TTC549 (cell line): ENCODE results near the gene OXSR1.
"Not testable (repeated sequence)": the region's sequence is repeated elsewhere in the genome, so short reads cannot be mapped to it uniquely, and the experiment has no call there.

Source experiments
- FAIRE-seq: peaks from 2 replicates; lab custom pipeline; 2012; peaks lifted over from hg19 to GRCh38; lab: Jason Lieb, UNC

OXSR1 gene

DNA sequence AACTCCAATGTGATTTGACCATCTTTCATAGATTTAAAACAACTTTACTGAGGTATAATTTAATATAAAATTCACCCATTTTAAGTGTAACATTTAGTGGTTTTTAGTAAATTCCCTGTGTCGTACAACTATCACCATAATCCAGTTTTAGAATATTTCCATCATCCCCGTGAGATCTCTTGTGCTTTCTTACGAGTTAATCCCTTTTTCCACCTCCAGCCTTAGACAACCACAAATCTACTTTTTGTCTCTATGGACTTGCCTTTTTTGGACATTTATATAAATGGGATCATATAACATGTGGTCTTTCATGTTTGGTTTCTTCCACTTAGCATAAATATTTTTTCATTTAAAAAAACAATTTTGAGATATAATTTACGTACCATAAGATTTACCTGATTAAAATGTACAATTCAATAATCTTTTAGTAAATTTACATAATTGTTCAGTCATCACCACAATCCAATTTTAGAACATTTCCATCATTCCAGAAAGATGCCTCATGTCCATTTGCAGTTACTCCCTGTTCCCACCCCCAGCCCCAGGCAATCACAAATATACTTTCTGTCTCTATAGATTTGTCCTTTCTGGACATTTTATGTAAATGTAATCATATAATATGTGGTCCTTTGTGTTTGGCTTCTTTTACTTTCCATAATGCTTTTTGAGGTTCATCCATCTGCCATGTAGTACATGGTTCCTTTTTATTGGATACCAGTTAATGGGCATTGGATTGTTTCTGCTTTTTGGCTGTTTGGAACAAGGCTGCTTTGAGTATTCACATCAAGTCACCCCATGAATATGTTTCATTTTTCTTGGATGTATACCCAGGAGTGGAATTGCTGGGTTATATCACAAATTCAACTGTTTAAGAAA is 3.1 kb downstream of the OXSR1 start:
- FAIRE-seq: no peak

DNA sequence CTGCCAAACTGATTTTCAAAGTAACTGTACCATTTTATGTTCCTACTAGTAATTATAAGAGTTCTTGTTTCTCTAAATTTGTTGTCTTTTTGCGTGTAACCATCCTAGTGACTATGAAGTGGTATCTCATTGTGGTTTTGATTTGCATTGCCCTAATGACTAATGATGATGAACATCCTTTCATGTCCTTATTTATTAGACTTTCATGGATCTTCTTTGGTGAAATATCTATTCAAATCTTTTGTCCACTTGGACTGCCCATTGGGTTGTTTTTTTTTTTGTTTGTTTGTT is 3.6 kb downstream of the OXSR1 start:
- no peak for FAIRE-seq

DNA sequence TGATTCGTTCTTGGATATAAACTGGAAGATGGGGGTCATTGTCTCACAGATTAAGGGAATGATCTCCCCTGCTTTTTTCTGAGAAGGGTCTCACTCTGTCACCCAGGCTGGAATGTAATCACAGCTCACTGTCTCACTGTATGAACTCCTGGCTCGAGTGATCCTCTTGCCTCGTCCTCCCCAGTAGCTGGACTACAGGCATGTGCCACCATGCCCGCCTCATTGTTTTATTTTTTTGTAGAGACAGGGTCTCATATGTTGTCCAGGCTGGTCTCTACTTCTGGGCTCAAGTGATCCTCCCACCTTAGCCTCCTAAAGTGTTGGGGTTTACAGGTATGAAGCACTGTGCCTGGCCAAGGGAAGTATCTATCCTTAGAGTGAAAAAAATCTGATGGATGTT is 5.4 kb downstream of the OXSR1 start:
- no peak for FAIRE-seq

DNA sequence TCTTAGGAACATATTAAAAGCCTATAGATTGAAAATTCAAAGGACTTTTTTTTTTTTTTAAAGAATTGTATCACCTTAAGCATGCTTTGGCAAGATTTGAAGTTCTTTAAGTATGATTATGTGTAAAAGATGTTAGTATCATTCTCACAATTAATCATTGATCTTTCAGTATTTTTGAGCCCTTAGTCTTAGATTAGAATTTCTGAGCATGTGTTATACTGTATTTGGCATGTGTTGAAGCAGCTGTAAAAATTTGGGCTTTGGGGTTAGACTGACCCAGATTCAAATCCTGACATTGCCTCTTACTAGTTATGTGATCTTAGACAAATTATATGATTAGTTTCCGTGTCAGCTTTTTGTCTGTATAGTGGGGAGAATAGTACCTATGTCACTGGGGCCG is 6.3 kb downstream of the OXSR1 start:
- FAIRE-seq: no peak

DNA sequence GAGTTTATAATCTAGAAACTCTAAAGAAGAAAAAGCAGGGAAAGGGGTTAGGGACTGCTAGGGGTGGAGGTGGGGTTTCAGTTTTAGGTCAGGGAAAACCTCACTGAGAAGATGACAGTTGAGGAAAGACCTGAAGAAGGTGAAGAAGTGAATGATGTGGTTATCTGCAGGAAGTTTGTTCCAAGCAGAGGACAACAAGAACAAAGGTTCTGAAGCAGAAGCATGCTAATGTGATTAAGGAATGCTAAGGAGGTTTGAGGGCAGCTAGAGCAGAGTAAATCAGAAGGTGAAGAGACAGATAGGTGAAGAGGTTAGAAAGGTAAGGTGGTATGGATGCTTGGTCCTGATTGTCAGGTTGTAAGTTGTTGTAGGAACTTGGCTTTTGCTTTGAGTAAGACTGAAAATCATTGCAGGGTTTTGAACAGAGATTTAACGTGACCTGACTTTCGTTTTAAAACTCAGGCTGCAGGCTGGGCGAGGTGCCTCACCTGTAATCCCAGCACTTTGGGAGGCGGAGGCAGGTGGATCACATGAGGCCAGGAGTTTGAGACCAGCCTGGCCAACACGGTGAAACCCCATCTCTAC is 8.6 kb downstream of the OXSR1 start:
- FAIRE-seq: no peak

DNA sequence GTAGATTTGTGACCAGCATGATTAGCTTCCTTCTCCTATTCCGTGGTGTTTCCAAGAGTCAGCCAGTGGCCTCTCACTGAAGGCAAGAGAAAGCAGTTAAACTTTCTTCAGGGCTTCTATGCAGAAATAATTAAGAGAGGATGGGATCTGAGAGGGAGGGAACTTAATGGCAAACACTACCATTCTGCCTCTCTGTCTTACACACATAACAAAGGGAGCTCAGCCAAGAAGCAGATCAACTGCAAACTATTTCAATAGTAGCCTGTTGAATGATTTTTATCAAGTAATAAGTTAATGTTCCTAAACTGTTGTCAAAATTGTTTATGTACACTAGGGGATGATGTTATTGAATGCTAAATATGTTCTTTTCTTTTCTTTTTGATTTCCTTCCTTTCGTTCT is 11.8 kb downstream of the OXSR1 start:
- no peak for FAIRE-seq

DNA sequence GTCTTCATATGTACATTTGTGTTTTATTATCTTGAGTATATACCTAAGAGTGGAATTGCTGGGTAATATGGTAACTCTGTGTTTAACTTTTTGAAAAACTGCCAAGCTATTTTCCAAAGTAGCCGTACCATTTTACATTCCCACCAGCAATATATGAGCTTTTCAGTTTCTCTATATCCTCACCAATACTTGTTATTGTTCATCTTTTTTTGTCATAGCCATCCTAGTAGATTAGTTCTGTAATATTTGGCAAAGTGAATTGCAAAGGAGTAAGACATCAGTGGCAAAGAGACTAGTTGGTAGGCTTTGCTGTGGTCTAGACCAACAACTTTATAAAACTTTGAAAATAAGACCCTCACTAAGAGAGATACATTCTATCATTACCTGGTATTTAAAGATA is 21.4 kb downstream of the OXSR1 start:
- FAIRE-seq: no peak

DNA sequence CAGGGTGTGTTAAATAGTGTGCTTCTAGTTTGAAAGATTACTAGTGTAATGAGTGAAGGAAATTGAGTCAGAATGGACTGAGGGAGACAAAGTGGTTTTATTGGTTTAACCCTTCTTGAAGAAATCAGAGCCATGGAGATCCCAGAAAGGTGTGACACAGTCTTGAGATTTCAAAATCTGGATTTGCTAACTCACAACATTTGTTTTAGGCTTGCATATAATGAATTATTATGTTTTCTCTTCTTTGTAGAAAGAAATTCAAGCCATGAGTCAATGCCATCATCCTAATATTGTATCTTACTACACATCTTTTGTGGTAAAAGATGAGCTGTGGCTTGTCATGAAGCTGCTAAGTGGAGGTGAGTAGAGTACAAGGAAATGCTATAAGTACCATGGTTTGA is 25.1 kb downstream of the OXSR1 start:
- FAIRE-seq: no peak

DNA sequence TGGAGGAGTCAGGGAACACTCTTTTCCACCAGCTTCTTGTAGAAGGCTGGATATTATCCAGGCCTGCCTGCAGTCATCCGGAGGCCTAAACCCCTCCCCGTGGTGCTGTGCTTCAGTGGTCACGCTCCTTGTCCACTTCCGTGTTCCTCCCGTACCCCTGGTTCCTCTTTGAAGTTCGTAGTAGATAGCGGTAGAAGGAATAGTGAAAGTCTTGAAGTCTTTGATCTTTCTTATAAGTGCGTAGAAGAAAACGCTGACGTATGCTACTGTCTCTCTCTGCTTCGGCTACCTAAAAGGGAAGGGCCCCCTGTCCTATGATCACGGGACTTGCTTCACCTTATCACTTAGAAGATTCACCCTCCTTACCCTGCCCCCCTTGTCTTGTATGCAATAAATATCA is 37.6 kb downstream of the OXSR1 start:
- not testable (repeated sequence) for FAIRE-seq

DNA sequence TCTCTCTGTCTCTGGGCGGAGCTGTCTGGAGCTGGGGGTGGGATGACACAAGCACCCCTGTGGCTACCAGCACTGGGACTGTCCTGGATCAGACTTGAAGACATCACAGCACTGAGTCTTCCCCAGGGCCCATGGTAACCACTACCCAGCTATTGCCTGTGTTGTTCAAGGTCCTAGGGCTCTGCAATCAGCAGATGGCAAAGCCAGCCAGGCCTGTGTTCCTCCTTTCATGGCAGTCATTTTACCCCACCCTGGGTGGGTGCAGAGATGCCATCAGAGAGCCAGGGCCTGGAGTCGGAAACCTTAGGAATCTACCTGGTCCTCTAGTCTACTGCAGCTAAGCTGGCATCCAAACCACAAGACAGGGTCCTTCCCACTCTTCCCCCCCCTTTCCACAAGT is 38.4 kb downstream of the OXSR1 start:
- FAIRE-seq: no peak

DNA sequence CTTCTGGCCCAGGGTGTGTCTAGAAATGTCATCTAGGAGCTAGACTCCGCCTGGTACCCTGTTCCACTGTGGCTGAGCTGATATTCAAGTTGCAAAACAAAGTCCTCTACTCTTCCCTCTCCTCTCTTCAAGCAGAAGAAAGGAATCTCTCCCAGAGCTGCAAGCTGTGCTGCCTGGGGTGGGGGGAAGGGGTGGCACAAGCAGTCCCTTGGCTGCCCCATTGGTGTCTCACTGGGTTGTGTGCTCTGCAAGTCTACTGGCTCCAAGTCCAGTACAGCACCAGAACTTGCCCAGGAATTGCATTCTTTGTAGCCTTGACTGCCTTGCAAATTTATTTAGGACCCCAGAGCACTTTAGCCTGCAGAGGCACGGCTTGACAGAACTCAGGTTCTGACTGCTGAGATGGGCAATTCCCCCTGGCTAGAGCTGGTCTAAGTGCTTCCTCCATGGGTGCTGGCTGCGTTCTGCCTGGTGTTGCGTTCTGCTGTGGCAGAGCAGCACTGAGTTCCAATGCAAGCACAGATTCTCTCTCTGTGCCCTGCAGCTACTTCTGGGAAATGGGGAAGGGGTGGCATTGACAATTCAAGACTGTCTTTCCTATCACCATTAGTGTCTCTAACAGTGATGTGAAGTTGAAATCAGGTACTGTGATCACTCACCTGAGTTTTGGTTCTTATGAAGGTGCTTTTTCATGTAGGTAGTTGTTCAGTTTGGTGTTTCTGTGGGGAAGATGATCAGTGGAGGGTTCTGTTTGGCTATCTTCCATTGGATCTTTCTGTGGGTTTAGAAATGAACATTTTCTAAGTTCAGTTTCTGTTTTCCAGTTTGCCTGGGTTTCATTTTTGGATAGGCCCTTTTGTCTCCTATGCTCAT is 39.5 kb downstream of the OXSR1 start:
- FAIRE-seq: no peak

DNA sequence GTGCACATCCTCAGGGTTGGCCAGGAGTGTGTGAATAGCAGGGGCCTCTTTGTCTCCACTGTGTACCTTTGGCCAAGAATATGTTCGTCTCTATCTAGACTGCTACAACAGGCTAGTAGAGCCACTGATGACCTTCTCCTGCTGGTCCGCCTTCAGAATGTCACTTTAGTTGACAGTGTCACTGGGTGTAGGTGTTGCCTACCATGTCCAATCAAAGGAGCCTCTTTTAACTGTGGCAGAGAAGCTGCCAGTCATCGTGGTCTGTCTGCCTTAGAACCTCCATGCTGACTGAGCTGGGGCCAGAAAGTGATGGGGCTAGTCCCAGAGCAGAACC is 40.1 kb downstream of the OXSR1 start:
- no peak for FAIRE-seq

DNA sequence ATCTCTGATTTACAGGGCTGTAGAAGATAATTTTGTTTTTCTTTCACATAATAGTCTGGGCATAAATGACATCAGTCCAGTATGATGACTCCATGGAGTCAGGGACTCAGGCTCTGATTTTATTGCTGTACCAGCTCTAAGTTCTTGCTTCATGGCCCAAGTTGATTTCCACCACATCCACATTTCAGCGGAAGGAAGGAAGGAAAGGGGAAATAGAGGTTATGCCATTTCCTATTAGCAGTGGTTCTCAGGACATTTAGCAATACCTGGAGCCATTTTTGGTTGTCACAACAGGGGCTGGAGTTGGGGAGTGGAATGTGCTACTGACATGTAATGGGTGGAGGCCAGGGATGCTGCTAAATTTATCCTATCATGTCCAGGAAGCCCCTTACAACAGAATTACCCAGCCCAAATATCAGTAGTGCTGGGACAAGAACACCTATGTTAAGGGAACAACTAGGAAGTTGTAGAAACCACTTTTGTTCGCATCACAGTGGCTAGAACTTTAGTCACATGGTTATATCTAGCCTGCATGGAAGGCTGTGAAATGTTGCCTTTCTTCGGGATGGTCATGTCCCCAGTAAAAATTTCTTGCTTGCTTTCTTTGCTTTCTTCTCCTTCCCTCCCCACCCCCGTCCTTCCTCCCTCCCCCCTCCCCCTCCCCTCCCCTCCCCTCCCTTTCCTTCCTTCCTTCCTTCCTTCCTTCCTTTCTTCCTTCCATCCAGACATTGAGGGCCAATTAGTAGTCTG is 42.1 kb downstream of the OXSR1 start:
- no peak for FAIRE-seq

DNA sequence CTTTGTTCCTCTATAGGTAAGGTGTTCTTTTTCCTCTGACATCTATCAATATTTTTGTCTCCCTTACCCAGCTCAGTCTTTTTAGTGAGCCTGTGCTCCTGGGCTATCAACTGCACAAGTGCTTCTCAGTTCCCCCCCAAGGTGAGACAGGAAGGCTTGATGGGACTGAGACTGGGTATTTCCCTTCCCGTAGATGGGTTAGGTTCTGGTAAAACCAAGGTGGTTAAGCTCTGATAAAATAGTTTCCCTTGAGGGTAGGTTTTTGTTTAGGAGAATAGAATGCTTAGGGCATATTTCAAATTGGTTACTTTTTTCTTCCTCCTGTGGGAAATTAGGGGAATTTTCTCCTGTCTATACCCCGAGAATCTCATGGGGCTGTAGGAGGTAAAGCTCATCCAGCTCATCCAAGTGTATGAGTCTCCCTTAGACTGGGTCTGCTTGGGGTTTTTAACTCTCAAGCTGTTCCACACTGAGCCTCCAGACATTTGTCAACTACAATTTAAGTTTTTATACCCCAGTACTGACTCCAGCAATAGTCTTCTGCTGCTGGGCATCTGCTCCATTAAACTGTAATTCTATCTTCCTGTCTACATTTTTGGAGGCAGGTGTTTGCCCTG is 44.9 kb downstream of the OXSR1 start:
- no peak for FAIRE-seq

DNA sequence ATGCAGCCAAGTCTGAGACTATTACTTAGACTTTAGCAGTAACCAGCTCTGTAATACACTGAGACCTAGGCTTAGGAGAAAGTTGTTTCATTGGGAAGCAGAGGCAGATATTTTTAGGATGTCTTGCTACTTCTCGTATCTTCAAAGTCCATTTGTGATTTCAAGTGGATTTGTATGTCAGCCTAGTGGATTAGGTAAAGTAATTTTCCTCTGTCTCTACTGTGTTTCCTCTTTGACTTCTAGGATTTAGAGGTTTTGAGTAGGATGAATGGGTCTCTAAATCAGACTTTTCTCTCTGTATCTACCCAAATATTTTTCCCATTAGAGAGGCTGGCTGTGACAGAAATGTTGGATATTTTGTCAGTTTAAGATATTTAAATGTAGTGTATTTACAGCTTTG is 46.8 kb downstream of the OXSR1 start:
- FAIRE-seq: no peak

DNA sequence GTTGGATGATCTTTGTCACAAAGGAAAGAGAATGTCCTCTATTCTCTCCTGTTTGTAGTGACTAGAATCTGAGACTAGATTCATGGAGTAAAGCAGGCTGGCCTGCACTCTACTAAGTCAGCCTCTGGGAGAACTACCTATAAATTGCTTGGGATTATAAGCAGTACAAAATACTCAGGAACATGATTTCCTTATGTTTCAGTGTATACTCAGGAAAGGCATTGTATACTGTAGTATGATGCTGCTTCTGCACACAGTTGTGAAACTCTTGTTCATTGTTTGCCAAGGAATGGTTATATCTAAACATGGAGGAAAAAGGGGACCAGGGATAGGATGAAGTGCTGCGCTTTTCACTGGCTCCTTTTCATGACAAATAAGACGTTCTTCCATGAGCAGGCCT is 49.2 kb downstream of the OXSR1 start:
- FAIRE-seq: no peak

DNA sequence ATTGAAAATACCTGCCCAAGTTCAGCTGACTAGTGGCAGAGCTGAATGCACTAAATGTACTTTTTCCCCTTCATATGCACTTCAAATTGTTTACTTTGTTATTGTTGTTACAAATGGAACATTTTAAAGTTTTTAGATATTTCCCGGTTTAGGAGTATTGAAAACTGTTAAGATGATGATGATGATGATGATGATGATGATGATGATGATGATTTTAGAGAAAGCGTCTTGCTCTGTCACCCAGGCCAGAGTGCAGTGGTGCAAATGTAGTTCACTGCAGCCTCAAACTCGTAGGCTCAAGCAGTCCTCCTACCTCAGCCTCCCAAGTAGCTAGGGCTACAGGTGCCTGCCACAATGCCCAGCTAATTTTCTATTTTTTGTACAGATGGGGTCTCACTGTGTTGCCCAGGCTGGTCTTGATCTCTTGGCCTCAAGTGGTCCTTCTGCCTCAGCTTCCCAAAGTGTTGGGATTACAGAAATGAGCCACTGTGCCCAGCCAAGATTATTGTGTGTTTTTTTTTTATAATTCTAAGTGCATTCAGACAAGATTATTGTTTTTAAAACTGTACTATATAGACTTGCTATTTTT is 54.4 kb downstream of the OXSR1 start:
- no peak for FAIRE-seq

DNA sequence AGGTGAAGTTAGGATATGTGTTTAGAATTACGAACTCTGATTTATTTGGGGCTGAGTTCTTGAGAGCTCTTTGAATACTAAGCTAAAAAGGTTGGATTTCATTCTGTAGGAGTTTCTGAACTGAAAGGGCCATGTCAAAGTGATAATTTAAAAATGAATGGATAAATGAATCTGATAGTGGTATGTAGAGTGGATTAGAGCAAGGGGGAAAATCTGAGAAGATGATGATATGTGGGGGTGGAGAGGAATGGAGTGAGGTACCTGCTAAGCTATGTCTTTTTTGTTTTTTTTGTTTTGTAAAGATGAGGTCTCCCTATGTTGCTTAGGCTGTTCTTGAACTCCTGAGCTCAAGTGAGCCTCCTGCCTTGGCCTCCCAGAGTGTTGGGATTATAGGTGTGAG is 55.7 kb downstream of the OXSR1 start:
- no peak for FAIRE-seq

DNA sequence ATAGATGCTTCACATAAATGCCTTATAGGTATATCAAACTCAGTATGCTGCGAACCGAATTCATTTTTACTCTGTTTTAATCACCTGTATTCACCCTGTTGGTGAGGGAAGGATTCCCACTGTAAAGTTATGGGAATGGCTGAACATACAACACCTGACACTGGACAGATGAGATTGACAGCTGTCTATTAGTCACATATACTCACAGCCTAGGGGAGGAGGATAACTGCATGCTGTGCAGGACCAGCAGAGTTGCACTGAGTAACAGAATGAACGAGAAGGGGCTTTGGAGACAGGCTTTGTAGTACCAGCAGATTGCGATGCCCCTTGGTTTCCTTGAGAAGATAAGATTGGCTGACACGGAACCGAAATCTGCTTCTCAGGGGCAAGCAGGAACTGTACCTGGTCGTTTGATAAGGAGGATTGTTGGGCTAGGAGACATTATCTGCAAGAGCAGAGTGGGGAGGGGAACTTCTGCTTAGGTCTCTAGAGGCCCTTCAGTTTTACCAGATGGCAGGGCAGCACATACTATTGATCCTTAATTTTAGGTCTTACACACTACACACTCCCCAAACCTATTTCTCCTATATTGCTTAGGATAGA is 56.8 kb downstream of the OXSR1 start:
- FAIRE-seq: no peak

DNA sequence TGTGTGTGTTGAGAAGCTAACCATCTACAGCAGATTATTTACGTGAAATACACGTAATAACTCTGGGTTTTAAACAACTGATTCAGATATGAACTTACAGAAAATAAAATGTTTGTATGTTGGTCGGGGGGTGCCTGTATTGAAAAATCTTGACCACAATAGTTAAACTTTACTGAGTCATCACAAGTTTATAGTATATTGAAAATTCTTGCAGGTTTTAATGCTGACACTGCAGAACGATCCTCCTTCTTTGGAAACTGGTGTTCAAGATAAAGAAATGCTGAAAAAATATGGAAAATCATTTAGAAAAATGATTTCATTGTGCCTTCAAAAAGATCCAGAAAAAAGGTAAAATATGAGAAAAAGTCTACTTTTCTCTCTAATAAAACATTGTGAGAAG is 59.0 kb downstream of the OXSR1 start:
- no peak for FAIRE-seq

DNA sequence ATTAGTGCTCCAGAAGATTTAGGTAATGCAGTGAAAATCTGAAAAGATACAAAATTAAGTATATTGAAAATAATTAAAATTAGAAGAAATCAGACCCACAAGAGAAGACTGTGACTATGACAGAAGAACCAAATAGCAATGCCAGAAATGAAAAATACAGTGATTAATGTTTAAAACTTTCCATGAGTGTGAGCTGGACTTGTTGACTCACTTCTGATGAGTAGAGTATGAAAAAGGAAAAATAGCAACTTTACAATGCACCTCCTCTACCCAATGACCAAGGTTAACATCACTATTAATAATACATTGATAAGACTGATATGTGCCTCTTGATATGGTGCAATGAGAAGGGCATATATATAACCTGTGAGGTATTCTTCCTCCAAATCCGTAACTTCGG is 60.9 kb downstream of the OXSR1 start:
- no peak for FAIRE-seq

DNA sequence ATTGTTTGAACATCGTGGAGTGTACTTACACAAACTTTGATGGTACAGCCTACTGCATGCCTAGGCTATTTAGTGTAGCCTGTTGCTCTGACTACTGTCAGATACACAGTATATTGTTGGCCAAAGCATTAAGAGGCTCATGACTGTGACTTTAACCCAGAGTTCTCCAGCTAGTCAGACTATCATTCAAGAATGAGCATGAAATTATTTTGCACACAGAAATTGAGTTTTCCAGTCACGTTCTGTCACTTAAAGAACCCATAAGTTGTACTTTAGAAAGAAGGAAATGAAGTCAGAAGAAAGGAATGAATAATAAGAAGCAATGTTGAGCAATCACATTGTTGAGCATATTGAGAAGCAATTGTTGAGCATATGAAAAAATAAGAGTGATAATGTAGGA is 62.7 kb downstream of the OXSR1 start:
- FAIRE-seq: no peak
